GM18870 (cell line): ENCODE results near the gene LMX1A.

ENCODE experiments used
- ATAC-seq: cut with Tn5 transposase; IDR thresholded peaks from one replicate; pipeline ENCODE4 v1.9.1; 2021; ENCODE audit warnings: moderate library complexity; ENCODE audit not compliant: unreplicated experiment

The LMX1A gene

GRCh38 chr1:165369255-165369848, 12.8 kb upstream of the LMX1A start:
- ATAC-seq, result peak; percentile 58

GRCh38 chr1:165367375-165367993, 11.0 kb upstream of the LMX1A start:
- ATAC-seq, result no peak

- ATAC-seq, result no peak
Observed at GRCh38 chr1:165365341-165365740, 8.8 kb upstream of the LMX1A start.

GRCh38 chr1:165364568-165365133, 8.1 kb upstream of the LMX1A start:
- no peak for ATAC-seq

GRCh38 chr1:165356876-165357275, 361 bp upstream of the LMX1A start:
- ATAC-seq, result no peak

- ATAC-seq, result no peak
Observed at GRCh38 chr1:165355139-165355976, 1.2 kb downstream of the LMX1A start.

- no peak for ATAC-seq
Observed at GRCh38 chr1:165354739-165355138, 1.8 kb downstream of the LMX1A start.

GRCh38 chr1:165353731-165354671, 2.5 kb downstream of the LMX1A start:
- ATAC-seq, result no peak

- no peak for ATAC-seq
Observed at GRCh38 chr1:165352442-165353293, 3.8 kb downstream of the LMX1A start.

- no peak for ATAC-seq
Observed at GRCh38 chr1:165351863-165352441, 4.6 kb downstream of the LMX1A start.

- ATAC-seq, result no peak
Observed at GRCh38 chr1:165350840-165351239, 5.7 kb downstream of the LMX1A start.

GRCh38 chr1:165345502-165345901, 11.0 kb downstream of the LMX1A start:
- ATAC-seq, result no peak

- no peak for ATAC-seq
Observed at GRCh38 chr1:165344736-165345135, 11.8 kb downstream of the LMX1A start.

GRCh38 chr1:165344198-165344597, 12.3 kb downstream of the LMX1A start:
- no peak for ATAC-seq

GRCh38 chr1:165342587-165342986, 13.9 kb downstream of the LMX1A start:
- no peak for ATAC-seq

GRCh38 chr1:165342168-165342567, 14.3 kb downstream of the LMX1A start:
- no peak for ATAC-seq

- no peak for ATAC-seq
Observed at GRCh38 chr1:165339164-165339563, 17.4 kb downstream of the LMX1A start.

GRCh38 chr1:165330483-165330882, 26.0 kb downstream of the LMX1A start:
- no peak for ATAC-seq

- no peak for ATAC-seq
Observed at GRCh38 chr1:165329104-165329503, 27.4 kb downstream of the LMX1A start.
